Colonic mucosa (tissue), 4 donors: ENCODE measurements around the gene CERS6. TPM values are rescaled to one million over a fixed set of nuclear protein-coding genes. Genes with fewer than 3 reads are reported as not detected.

Source experiments
- DNase-seq: peaks from one replicate; pipeline ENCODE4 v3.0.0-alpha.2; 2020
- H3K27ac ChIP-seq: fragments of 200-600 bp; one replicate; pipeline ENCODE4 v1.8.0; 2021
- H3K27me3 ChIP-seq: fragments of 200-600 bp; one replicate; pipeline ENCODE4 v1.8.0; 2021
- H3K36me3 ChIP-seq: fragments of 200-600 bp; one replicate; pipeline ENCODE4 v1.8.0; 2021
- H3K4me1 ChIP-seq: fragments of 200-600 bp; one replicate; pipeline ENCODE4 v1.8.0; 2021; ENCODE audit warnings: mild to moderate bottlenecking
- H3K4me3 ChIP-seq: fragments of 200-600 bp; one replicate; pipeline ENCODE4 v1.8.0; 2021
- H3K9ac ChIP-seq, 2 donors: one replicate each; pipeline ENCODE4 v1.7.0; 2013; ENCODE audit warnings: control low read depth in 2 of 2, low read depth in 2 of 2, low read length in 2 of 2
- H3K9me3 ChIP-seq: fragments of 200-600 bp; one replicate; pipeline ENCODE4 v1.8.0; 2021
- CTCF ChIP-seq: fragments of 200-600 bp; IDR thresholded peaks from one replicate; pipeline ENCODE4 v1.8.0; 2022; ENCODE audit warnings: antibody characterized with exemption, mild to moderate bottlenecking
- intact Hi-C: fragments of 100-400 bp; cut with DNase I; formaldehyde crosslinking; loops from one replicate; pipeline ENCODE4 v1.14.1; 2022
- total RNA-seq, 2 donors: library from RNA; stranded (reverse); fragmentation: NEBNext Ultra II Directional in 1 of 2; extraction: Animal tissue kit (Norgen Biotek cat#: 25700) in 1 of 2; gene quantifications; one replicate each; pipeline ENCODE4 v1.2.1, GENCODE V29; 2021
- donor health status: healthy.
- donor health status: DM: no; HTN: no; CAD: no.
- donor health status: DM: no; HTN: no; CAD: no.

Gene CERS6
- total RNA-seq, 2 donors from 2014 or later = 56.7 to 75.9 TPM

GRCh38 chr2:168738062-168738461 is 282.0 kb downstream of the CERS6 start:
- Histone ChIP-seq H3K9me3 (no peaks in the 10 kb centered on the region), H3K4me3 (no peak overlapping the region), H3K9ac (no peak overlapping the region), H3K4me1 (no peaks in the 10 kb centered on the region), H3K27me3 (no peaks in the 10 kb centered on the region), H3K27ac (no peak overlapping the region), H3K36me3 (no peaks in the 10 kb centered on the region)
- intact Hi-C loops = no loop called here
- TF ChIP-seq CTCF = no peak
- no peak for DNase-seq

DNA sequence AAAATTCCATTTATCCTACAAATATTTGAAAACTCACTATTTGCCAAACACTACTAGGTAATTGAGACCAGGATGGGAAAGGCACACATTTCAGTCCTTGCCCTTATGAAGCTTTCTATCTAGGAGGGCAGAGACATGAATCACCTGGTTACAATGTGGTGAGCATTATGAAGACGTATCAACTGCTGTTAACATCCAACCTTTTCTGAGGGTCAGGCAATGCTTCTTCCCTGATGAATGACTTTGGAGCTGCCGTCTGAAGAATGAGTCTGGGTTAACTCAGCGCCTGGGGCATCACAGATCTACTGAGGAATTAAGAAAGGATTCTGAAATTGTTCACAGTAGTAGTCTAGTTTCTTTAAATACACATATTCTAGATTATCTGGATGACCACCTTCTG is 284.3 kb downstream of the CERS6 start:
- H3K9ac ChIP-seq = no peak overlapping the region
- H3K27me3 ChIP-seq = no peaks in the 10 kb centered on the region
- DNase-seq = no peak
- no peaks in the 10 kb centered on the region for H3K4me1 ChIP-seq
- H3K9me3 ChIP-seq = no peaks in the 10 kb centered on the region
- intact Hi-C loops = no loop called here
- H3K4me3 ChIP-seq = no peak overlapping the region
- no peak overlapping the region for H3K27ac ChIP-seq
- TF ChIP-seq CTCF = no peak
- H3K36me3 ChIP-seq = no peaks in the 10 kb centered on the region

- intact Hi-C loops = no loop called here
- no peaks in the 10 kb centered on the region for H3K36me3 ChIP-seq
These were observed 284.7 kb downstream of the CERS6 start for GRCh38 chr2:168740788-168741187.

DNA sequence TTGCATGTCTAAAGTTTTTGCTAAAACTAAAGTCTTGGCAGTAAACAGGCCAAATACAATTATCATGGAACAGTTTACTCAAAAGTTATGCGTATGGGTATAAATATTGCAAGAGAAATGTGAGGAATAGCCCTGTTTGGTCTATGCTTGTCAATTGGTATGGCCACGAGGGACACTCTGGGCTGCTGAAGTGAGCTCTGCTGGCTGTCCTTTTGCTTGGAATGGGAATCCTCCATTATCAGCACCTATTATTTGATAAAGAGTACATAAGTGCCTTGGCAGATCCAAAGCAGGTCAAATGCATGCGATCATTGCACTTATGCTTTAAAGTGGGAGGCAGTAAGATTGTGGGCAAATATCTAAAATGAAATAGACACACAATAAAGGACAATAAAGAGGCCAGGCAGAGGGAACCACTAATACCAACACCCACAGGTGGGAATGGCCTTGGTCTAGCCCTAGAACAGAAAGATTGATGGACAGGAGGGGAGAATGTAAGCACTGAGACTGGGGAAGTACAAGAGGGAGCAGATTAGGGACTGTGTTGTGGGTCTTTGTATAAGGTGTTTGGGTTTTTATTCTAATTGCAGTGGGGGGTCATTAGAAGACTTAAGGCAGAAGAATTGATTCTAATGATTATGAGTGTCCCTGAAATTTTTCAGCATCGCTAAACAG is 286.3 kb downstream of the CERS6 start:
- Histone ChIP-seq H3K27me3 (no peaks in the 10 kb centered on the region), H3K4me3 (no peak overlapping the region), H3K36me3 (no peaks in the 10 kb centered on the region), H3K9me3 (no peaks in the 10 kb centered on the region), H3K9ac (no peak overlapping the region), H3K27ac (no peak overlapping the region), H3K4me1 (no peaks in the 10 kb centered on the region)
- intact Hi-C loops = no loop called here
- DNase-seq = no peak
- TF ChIP-seq CTCF = no peak

More at GRCh38 chr2:168740788-168741187, 284.7 kb downstream of the CERS6 start:
- H3K4me1 ChIP-seq = no peaks in the 10 kb centered on the region
- no peak overlapping the region for H3K27ac ChIP-seq
- no peaks in the 10 kb centered on the region for H3K9me3 ChIP-seq
- no peak overlapping the region for H3K9ac ChIP-seq
- DNase-seq = no peak
- H3K4me3 ChIP-seq = no peak overlapping the region
- no peaks in the 10 kb centered on the region for H3K27me3 ChIP-seq
- no peak for TF ChIP-seq CTCF

- Histone ChIP-seq H3K9me3 (no peaks in the 10 kb centered on the region), H3K4me1 (no peaks in the 10 kb centered on the region), H3K9ac (no peak overlapping the region), H3K4me3 (no peak overlapping the region), H3K36me3 (no peaks in the 10 kb centered on the region), H3K27ac (no peak overlapping the region), H3K27me3 (no peaks in the 10 kb centered on the region)
- no peak for DNase-seq
- intact Hi-C loops = no loop called here
- no peak for TF ChIP-seq CTCF
These were observed 288.8 kb downstream of the CERS6 start for GRCh38 chr2:168744844-168745243.
